ENCODE measurements around the gene ALK.

Gene ALK

DNA sequence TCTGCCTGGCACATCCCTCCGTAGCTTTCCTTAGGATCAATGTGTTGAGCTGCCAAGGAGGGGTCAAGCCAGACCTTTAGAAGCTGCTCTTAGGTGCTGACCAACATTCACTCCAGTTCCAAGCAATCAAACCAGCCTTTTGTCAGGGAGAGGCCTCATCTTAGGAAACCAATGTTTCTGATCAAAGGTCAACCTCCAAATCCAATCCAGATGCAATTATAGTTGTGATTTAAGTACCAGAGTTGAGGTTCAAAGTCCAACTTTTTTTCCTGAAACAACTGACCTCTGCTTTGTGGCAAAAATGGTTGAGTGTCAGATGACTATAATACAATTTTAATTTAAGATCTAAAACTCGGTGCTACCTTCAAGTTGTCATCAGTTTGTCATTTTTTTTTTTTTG lies 303.4 kb downstream of the ALK start:
- DNase-seq (ENCODE audit: low read depth): no peak
- H3K4me3 ChIP-seq (ENCODE audit: control insufficient read depth, low read depth, low read length): no peak overlapping the region
- TF ChIP-seq CTCF (conservative IDR thresholded peaks at IDR 0.05; ENCODE audit: control insufficient read depth, insufficient read depth, low read depth, low read length): no peak

- no peak for DNase-seq (ENCODE audit: low read depth)
- no peak overlapping the region for H3K4me3 ChIP-seq (ENCODE audit: control insufficient read depth, low read depth, low read length)
- no peak for TF ChIP-seq CTCF (conservative IDR thresholded peaks at IDR 0.05; ENCODE audit: control insufficient read depth, insufficient read depth, low read depth, low read length)
These were observed 304.0 kb downstream of the ALK start for GRCh38 chr2:29617351-29617750.

- no peak for DNase-seq (ENCODE audit: low read depth)
- no peak overlapping the region for H3K4me3 ChIP-seq (ENCODE audit: control insufficient read depth, low read depth, low read length)
- no peak for TF ChIP-seq CTCF (conservative IDR thresholded peaks at IDR 0.05; ENCODE audit: control insufficient read depth, insufficient read depth, low read depth, low read length)
These were observed 304.8 kb downstream of the ALK start for GRCh38 chr2:29616569-29616968.

DNA sequence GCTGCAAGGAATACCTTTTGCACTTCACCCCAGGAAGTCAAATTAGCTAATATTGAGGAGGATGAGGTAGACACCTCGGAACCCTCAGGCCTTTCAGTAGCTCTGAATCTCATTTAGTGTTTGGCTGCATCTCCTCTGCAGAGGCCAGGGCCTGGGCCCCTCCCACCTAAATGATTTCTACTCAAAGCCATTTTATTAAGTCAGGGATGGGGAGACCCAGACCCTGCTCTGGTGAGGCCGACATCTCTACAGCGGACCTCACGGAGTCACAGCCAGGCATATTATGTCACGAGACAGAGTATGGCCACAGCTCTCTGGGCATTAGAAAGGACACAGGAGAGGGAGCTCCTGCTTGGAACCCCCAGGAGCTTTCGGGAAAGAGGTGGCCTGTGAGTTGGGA lies 305.5 kb downstream of the ALK start:
- H3K4me3 ChIP-seq (ENCODE audit: control insufficient read depth, low read depth, low read length): no peak overlapping the region
- DNase-seq (ENCODE audit: low read depth): no peak
- TF ChIP-seq CTCF (conservative IDR thresholded peaks at IDR 0.05; ENCODE audit: control insufficient read depth, insufficient read depth, low read depth, low read length): no peak

DNA sequence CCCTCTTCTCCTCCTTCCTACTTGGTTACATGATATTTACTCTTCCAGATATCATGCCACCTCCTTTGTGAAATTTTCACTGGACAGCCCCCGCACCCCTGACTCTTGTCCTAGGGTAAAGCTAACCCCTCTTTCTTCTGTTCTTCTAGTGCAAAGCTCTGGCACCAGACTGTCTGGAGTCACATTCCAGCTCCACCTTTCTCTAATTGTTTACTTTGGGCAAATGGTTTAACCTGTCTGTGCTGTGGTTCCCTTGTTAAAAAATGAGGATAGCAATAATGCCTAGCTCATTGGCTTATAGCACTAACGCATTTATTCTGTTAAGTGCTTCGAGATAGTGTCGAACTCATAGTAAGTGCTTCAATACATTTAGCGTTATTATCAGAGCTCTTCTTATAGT lies 306.2 kb downstream of the ALK start:
- no peak for TF ChIP-seq CTCF (conservative IDR thresholded peaks at IDR 0.05; ENCODE audit: control insufficient read depth, insufficient read depth, low read depth, low read length)
- no peak overlapping the region for H3K4me3 ChIP-seq (ENCODE audit: control insufficient read depth, low read depth, low read length)
- no peak for DNase-seq (ENCODE audit: low read depth)

GRCh38 chr2:29614295-29614830 lies 307.0 kb downstream of the ALK start:
- no peak for DNase-seq (ENCODE audit: low read depth)
- H3K4me3 ChIP-seq (ENCODE audit: control insufficient read depth, low read depth, low read length): no peak overlapping the region
- no peak for TF ChIP-seq CTCF (conservative IDR thresholded peaks at IDR 0.05; ENCODE audit: control insufficient read depth, insufficient read depth, low read depth, low read length)

- no peak for DNase-seq (ENCODE audit: low read depth)
- no peak overlapping the region for H3K4me3 ChIP-seq (ENCODE audit: control insufficient read depth, low read depth, low read length)
- TF ChIP-seq CTCF (conservative IDR thresholded peaks at IDR 0.05; ENCODE audit: control insufficient read depth, insufficient read depth, low read depth, low read length): no peak
These were observed 307.6 kb downstream of the ALK start for GRCh38 chr2:29613792-29614266.
